ENCODE data around the gene C4BPB. TPM values are rescaled to one million over a fixed set of nuclear protein-coding genes. Genes with fewer than 3 reads are reported as not detected.

The C4BPB gene
- total RNA-seq, 1 experiment from 2014 or later, result not detected

GRCh38 chr1:207076181-207076955 is 12.3 kb upstream of the C4BPB start:
- Histone ChIP-seq H3K27ac (ENCODE audit: low read length) (no peak overlapping the region), H3K36me3 (ENCODE audit: insufficient read depth, low read length) (no peaks in the 10 kb centered on the region), H3K4me2 (ENCODE audit: low read depth, low read length, poor library complexity, severe bottlenecking) (no peak overlapping the region), H3K27me3 (ENCODE audit: low read length) (no peaks in the 10 kb centered on the region), H3K9me2 (replicated peaks; ENCODE audit: insufficient read depth, low read length) (no peaks in the 10 kb centered on the region), H3K4me3 (ENCODE audit: low read length) (no peak overlapping the region), H3K9ac (ENCODE audit: low read length) (no peak overlapping the region), H3K79me2 (ENCODE audit: low read length) (no peaks in the 10 kb centered on the region), H4K20me1 (ENCODE audit: insufficient read depth, low read depth, low read length) (no peaks in the 10 kb centered on the region), H2AFZ (ENCODE audit: low read length) (no peak overlapping the region), H3K4me1 (ENCODE audit: low read length) (no peaks in the 10 kb centered on the region), H3K9me3 (ENCODE audit: low read length) (no peaks in the 10 kb centered on the region)
- no peak for DNase-seq

- Histone ChIP-seq H3K9me2 (replicated peaks; ENCODE audit: insufficient read depth, low read length) (no peaks in the 10 kb centered on the region), H3K27ac (ENCODE audit: low read length) (no peak overlapping the region), H3K36me3 (ENCODE audit: insufficient read depth, low read length) (no peaks in the 10 kb centered on the region)
These were observed 11.6 kb upstream of the C4BPB start for GRCh38 chr1:207077012-207077411.

GRCh38 chr1:207077470-207078377 is 10.9 kb upstream of the C4BPB start:
- Histone ChIP-seq H3K4me1 (ENCODE audit: low read length) (no peaks in the 10 kb centered on the region), H4K20me1 (ENCODE audit: insufficient read depth, low read depth, low read length) (no peaks in the 10 kb centered on the region), H3K27ac (ENCODE audit: low read length) (no peak overlapping the region), H3K27me3 (ENCODE audit: low read length) (no peaks in the 10 kb centered on the region), H3K36me3 (ENCODE audit: insufficient read depth, low read length) (no peaks in the 10 kb centered on the region), H2AFZ (ENCODE audit: low read length) (no peak overlapping the region), H3K9me3 (ENCODE audit: low read length) (no peaks in the 10 kb centered on the region), H3K9me2 (replicated peaks; ENCODE audit: insufficient read depth, low read length) (no peaks in the 10 kb centered on the region), H3K4me3 (ENCODE audit: low read length) (no peak overlapping the region), H3K9ac (ENCODE audit: low read length) (no peak overlapping the region), H3K4me2 (ENCODE audit: low read depth, low read length, poor library complexity, severe bottlenecking) (no peak overlapping the region), H3K79me2 (ENCODE audit: low read length) (no peaks in the 10 kb centered on the region)
- DNase-seq, result peak; percentile 77

More at GRCh38 chr1:207077012-207077411, 11.6 kb upstream of the C4BPB start:
- DNase-seq, result no peak
- Histone ChIP-seq H3K27me3 (ENCODE audit: low read length) (no peaks in the 10 kb centered on the region), H3K4me3 (ENCODE audit: low read length) (no peak overlapping the region), H3K79me2 (ENCODE audit: low read length) (no peaks in the 10 kb centered on the region), H3K9ac (ENCODE audit: low read length) (no peak overlapping the region), H3K9me3 (ENCODE audit: low read length) (no peaks in the 10 kb centered on the region), H2AFZ (ENCODE audit: low read length) (no peak overlapping the region), H3K4me1 (ENCODE audit: low read length) (no peaks in the 10 kb centered on the region), H4K20me1 (ENCODE audit: insufficient read depth, low read depth, low read length) (no peaks in the 10 kb centered on the region), H3K4me2 (ENCODE audit: low read depth, low read length, poor library complexity, severe bottlenecking) (no peak overlapping the region)

- H3K4me2 ChIP-seq (ENCODE audit: low read depth, low read length, poor library complexity, severe bottlenecking), result no peak overlapping the region
- H2AFZ ChIP-seq (ENCODE audit: low read length), result no peak overlapping the region
- H3K9ac ChIP-seq (ENCODE audit: low read length), result no peak overlapping the region
- H3K9me2 ChIP-seq (replicated peaks; ENCODE audit: insufficient read depth, low read length), result no peaks in the 10 kb centered on the region
- H3K79me2 ChIP-seq (ENCODE audit: low read length), result no peaks in the 10 kb centered on the region
- no peaks in the 10 kb centered on the region for H3K36me3 ChIP-seq (ENCODE audit: insufficient read depth, low read length)
- H3K27ac ChIP-seq (ENCODE audit: low read length), result no peak overlapping the region
- no peaks in the 10 kb centered on the region for H3K4me1 ChIP-seq (ENCODE audit: low read length)
- no peaks in the 10 kb centered on the region for H4K20me1 ChIP-seq (ENCODE audit: insufficient read depth, low read depth, low read length)
- no peak overlapping the region for H3K4me3 ChIP-seq (ENCODE audit: low read length)
- no peaks in the 10 kb centered on the region for H3K9me3 ChIP-seq (ENCODE audit: low read length)
- no peak for DNase-seq
- H3K27me3 ChIP-seq (ENCODE audit: low read length), result no peaks in the 10 kb centered on the region
These were observed 10.0 kb upstream of the C4BPB start for GRCh38 chr1:207078578-207079132.

- Histone ChIP-seq H3K79me2 (ENCODE audit: low read length) (no peaks in the 10 kb centered on the region), H3K4me2 (ENCODE audit: low read depth, low read length, poor library complexity, severe bottlenecking) (no peak overlapping the region), H3K9me3 (ENCODE audit: low read length) (no peaks in the 10 kb centered on the region), H3K9ac (ENCODE audit: low read length) (no peak overlapping the region), H3K4me3 (ENCODE audit: low read length) (no peak overlapping the region), H3K36me3 (ENCODE audit: insufficient read depth, low read length) (no peaks in the 10 kb centered on the region), H3K27me3 (ENCODE audit: low read length) (no peaks in the 10 kb centered on the region), H2AFZ (ENCODE audit: low read length) (no peak overlapping the region), H3K4me1 (ENCODE audit: low read length) (no peaks in the 10 kb centered on the region), H3K27ac (ENCODE audit: low read length) (no peak overlapping the region), H4K20me1 (ENCODE audit: insufficient read depth, low read depth, low read length) (no peaks in the 10 kb centered on the region), H3K9me2 (replicated peaks; ENCODE audit: insufficient read depth, low read length) (no peaks in the 10 kb centered on the region)
- no peak for DNase-seq
These were observed 8.9 kb upstream of the C4BPB start for GRCh38 chr1:207079706-207080241.

GRCh38 chr1:207081088-207081487 is 7.6 kb upstream of the C4BPB start:
- Histone ChIP-seq H4K20me1 (ENCODE audit: insufficient read depth, low read depth, low read length) (no peaks in the 10 kb centered on the region), H3K27ac (ENCODE audit: low read length) (no peak overlapping the region), H3K9ac (ENCODE audit: low read length) (no peak overlapping the region), H3K36me3 (ENCODE audit: insufficient read depth, low read length) (no peaks in the 10 kb centered on the region), H3K4me1 (ENCODE audit: low read length) (no peaks in the 10 kb centered on the region), H3K4me2 (ENCODE audit: low read depth, low read length, poor library complexity, severe bottlenecking) (no peak overlapping the region), H3K27me3 (ENCODE audit: low read length) (no peaks in the 10 kb centered on the region), H2AFZ (ENCODE audit: low read length) (no peak overlapping the region), H3K9me3 (ENCODE audit: low read length) (no peaks in the 10 kb centered on the region), H3K4me3 (ENCODE audit: low read length) (no peak overlapping the region), H3K79me2 (ENCODE audit: low read length) (no peaks in the 10 kb centered on the region), H3K9me2 (replicated peaks; ENCODE audit: insufficient read depth, low read length) (no peaks in the 10 kb centered on the region)
- DNase-seq, result no peak

GRCh38 chr1:207081806-207082205 is 6.9 kb upstream of the C4BPB start:
- Histone ChIP-seq H3K9me3 (ENCODE audit: low read length) (no peaks in the 10 kb centered on the region), H3K4me3 (ENCODE audit: low read length) (no peak overlapping the region), H3K27ac (ENCODE audit: low read length) (no peak overlapping the region), H3K79me2 (ENCODE audit: low read length) (no peaks in the 10 kb centered on the region), H3K9ac (ENCODE audit: low read length) (no peak overlapping the region), H3K27me3 (ENCODE audit: low read length) (no peaks in the 10 kb centered on the region), H2AFZ (ENCODE audit: low read length) (no peak overlapping the region), H3K9me2 (replicated peaks; ENCODE audit: insufficient read depth, low read length) (no peaks in the 10 kb centered on the region), H3K4me1 (ENCODE audit: low read length) (no peaks in the 10 kb centered on the region), H3K4me2 (ENCODE audit: low read depth, low read length, poor library complexity, severe bottlenecking) (no peak overlapping the region), H4K20me1 (ENCODE audit: insufficient read depth, low read depth, low read length) (no peaks in the 10 kb centered on the region), H3K36me3 (ENCODE audit: insufficient read depth, low read length) (no peaks in the 10 kb centered on the region)
- DNase-seq, result no peak

GRCh38 chr1:207084232-207084631 is 4.4 kb upstream of the C4BPB start:
- Histone ChIP-seq H3K4me1 (ENCODE audit: low read length) (no peaks in the 10 kb centered on the region), H4K20me1 (ENCODE audit: insufficient read depth, low read depth, low read length) (no peaks in the 10 kb centered on the region), H3K9me3 (ENCODE audit: low read length) (no peaks in the 10 kb centered on the region), H2AFZ (ENCODE audit: low read length) (no peak overlapping the region), H3K27ac (ENCODE audit: low read length) (no peak overlapping the region), H3K79me2 (ENCODE audit: low read length) (no peaks in the 10 kb centered on the region), H3K9ac (ENCODE audit: low read length) (no peak overlapping the region), H3K27me3 (ENCODE audit: low read length) (no peaks in the 10 kb centered on the region), H3K4me2 (ENCODE audit: low read depth, low read length, poor library complexity, severe bottlenecking) (no peak overlapping the region), H3K4me3 (ENCODE audit: low read length) (no peak overlapping the region), H3K36me3 (ENCODE audit: insufficient read depth, low read length) (no peaks in the 10 kb centered on the region), H3K9me2 (replicated peaks; ENCODE audit: insufficient read depth, low read length) (no peaks in the 10 kb centered on the region)
- DNase-seq, result no peak
